HepG2 (cell line): ENCODE results near the gene RESP18. TPM values are rescaled to one million over a fixed set of nuclear protein-coding genes. Genes with fewer than 3 reads are reported as not detected.
A peak's percentile ranks its signal among the peaks of the same experiment; 100 is the strongest.

Experiments used
- EEA1 ChIP-seq: sonication (generic); formaldehyde crosslinking; IDR thresholded peaks from 2 replicates; pipeline ENCODE4 v1.5.1; 2020; ENCODE audit warnings: mild to moderate bottlenecking, missing genetic modification reagents, borderline replicate concordance
- GFI1 ChIP-seq: sonication (generic); formaldehyde crosslinking; IDR thresholded peaks from 2 replicates; pipeline ENCODE4 v1.5.0; 2020; ENCODE audit warnings: missing genetic modification reagents, mild to moderate bottlenecking, borderline replicate concordance
- GTF3A ChIP-seq: sonication (generic); formaldehyde crosslinking; conservative IDR thresholded peaks from 2 replicates; pipeline ENCODE4 v1.4.0; 2020; ENCODE audit warnings: mild to moderate bottlenecking, missing genetic modification reagents
- IKZF5 ChIP-seq: IDR thresholded peaks from 2 replicates; pipeline ENCODE4 v1.6.1; 2018; ENCODE audit warnings: missing genetic modification reagents, mild to moderate bottlenecking, missing compliant biosample characterization
- NFKBIZ ChIP-seq: IDR thresholded peaks from 2 replicates; pipeline ENCODE4 v1.6.1; 2018; ENCODE audit warnings: missing genetic modification reagents, missing compliant biosample characterization
- RCOR2 ChIP-seq: IDR thresholded peaks from 2 replicates; pipeline ENCODE4 v1.6.1; 2016; ENCODE audit warnings: missing biosample characterization, missing genetic modification reagents
- REXO4 ChIP-seq: sonication (generic); formaldehyde crosslinking; IDR thresholded peaks from 2 replicates; pipeline ENCODE4 v1.8.0; 2022; ENCODE audit warnings: missing genetic modification reagents, mild to moderate bottlenecking, borderline replicate concordance
- SIX4 ChIP-seq: sonication (generic); formaldehyde crosslinking; IDR thresholded peaks from 2 replicates; pipeline ENCODE4 v1.4.0; 2020; ENCODE audit warnings: missing genetic modification reagents
- ZBTB39 ChIP-seq: sonication (generic); formaldehyde crosslinking; IDR thresholded peaks from 2 replicates; pipeline ENCODE4 v1.5.0; 2020; ENCODE audit warnings: missing genetic modification reagents
- ZBTB7B ChIP-seq: sonication (generic); formaldehyde crosslinking; IDR thresholded peaks from 2 replicates; pipeline ENCODE4 v1.4.0; 2020; ENCODE audit warnings: missing genetic modification reagents
- ZNF616 ChIP-seq: sonication (generic); formaldehyde crosslinking; IDR thresholded peaks from 2 replicates; pipeline ENCODE4 v1.5.0; 2020; ENCODE audit warnings: low read depth, mild to moderate bottlenecking, missing genetic modification reagents
- ZNF646 ChIP-seq: sonication (generic); formaldehyde crosslinking; IDR thresholded peaks from 2 replicates; pipeline ENCODE4 v1.9.0; 2021; ENCODE audit warnings: mild to moderate bottlenecking, missing genetic modification reagents
- polyA plus RNA-seq, 8 experiments: library from polyadenylated mRNA; depleted of rRNA in 3 of 8; stranded (reverse) in 7 of 8; unstranded in 1 of 8; fragments of >200 nt; fragmentation: Illumina TruSeq in 4 of 8; extraction: Trizol in 4 of 8; gene quantifications; 2 replicates each; pipeline versions ENCODE4 v1.2.1 to v1.2.3, GENCODE V29; 2011 to 2016; ENCODE audit warnings: low read depth in 4 of 8, missing spikeins in 1 of 8, mixed read lengths in 1 of 8; ENCODE audit not compliant: insufficient read depth in 1 of 8
- total RNA-seq, 5 experiments: library from RNA; depleted of rRNA; stranded (reverse); fragments of >200 nt; fragmentation: Illumina TruSeq; extraction: Trizol; gene quantifications; 2 replicates each; pipeline ENCODE4 v1.2.3, GENCODE V29; 2016; ENCODE audit warnings: low read depth in 1 of 5
- TF ChIP-seq, protein P1 (sequence below), 2 experiments: sonication (generic) in 1 of 2; formaldehyde crosslinking in 1 of 2; IDR thresholded peaks; 2 replicates each; pipeline versions ENCODE4 v1.5.1 to v1.6.1; 2011 to 2020; ENCODE audit warnings: borderline replicate concordance in 1 of 2, low read depth in 1 of 2, low read length in 1 of 2, mild to moderate bottlenecking in 1 of 2, missing genetic modification reagents in 1 of 2, moderate library complexity in 1 of 2

RESP18 gene
- total and polyA plus RNA-seq, 2 of the 13 experiments (the other 11 are each of a cell fraction or from before 2014, with no cell fraction given), result not detected

GRCh38 chr2:219308142-219309101 lies 24.1 kb downstream of the RESP18 start (continued):
- TF ChIP-seq IKZF5 (CRISPR knock-in tag), result peak; percentile 91; the same call in 1 of the 2 replicates
- no peak for TF ChIP-seq ZBTB39 (CRISPR knock-in tag)
- no peak for TF ChIP-seq ZNF646 (CRISPR knock-in tag)
- peak; percentile 78; the same call in 1 of the 2 replicates for TF ChIP-seq ZNF616 (CRISPR knock-in tag)
- no peak for TF ChIP-seq GTF3A (CRISPR knock-in tag)
- peak; percentile 95; the same call in 1 of the 2 replicates for TF ChIP-seq EEA1
- TF ChIP-seq REXO4 (CRISPR knock-in tag), result no peak
- TF ChIP-seq NFKBIZ, result peak; percentile 96
- TF ChIP-seq RCOR2, result no peak
- peak; percentile 84 for TF ChIP-seq SIX4
- TF ChIP-seq, protein P1, sequence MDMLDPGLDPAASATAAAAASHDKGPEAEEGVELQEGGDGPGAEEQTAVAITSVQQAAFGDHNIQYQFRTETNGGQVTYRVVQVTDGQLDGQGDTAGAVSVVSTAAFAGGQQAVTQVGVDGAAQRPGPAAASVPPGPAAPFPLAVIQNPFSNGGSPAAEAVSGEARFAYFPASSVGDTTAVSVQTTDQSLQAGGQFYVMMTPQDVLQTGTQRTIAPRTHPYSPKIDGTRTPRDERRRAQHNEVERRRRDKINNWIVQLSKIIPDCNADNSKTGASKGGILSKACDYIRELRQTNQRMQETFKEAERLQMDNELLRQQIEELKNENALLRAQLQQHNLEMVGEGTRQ (IDR thresholded peaks at IDR 0.05; ENCODE audit: low read depth, low read length), result no peak
- TF ChIP-seq, protein P1 (CRISPR knock-in tag; IDR thresholded peaks at IDR 0.05; ENCODE audit: borderline replicate concordance), result no peak
- TF ChIP-seq ZBTB7B (CRISPR knock-in tag), result 0 out of 2 replicates have a peak, but pooled peaks have one; percentile 54
- TF ChIP-seq GFI1 (CRISPR knock-in tag), result peak; percentile 66
